Measurements from ENCODE around the gene HORMAD2.
A peak's percentile ranks its signal among the peaks of the same experiment; 100 is the strongest.

HORMAD2 gene

DNA sequence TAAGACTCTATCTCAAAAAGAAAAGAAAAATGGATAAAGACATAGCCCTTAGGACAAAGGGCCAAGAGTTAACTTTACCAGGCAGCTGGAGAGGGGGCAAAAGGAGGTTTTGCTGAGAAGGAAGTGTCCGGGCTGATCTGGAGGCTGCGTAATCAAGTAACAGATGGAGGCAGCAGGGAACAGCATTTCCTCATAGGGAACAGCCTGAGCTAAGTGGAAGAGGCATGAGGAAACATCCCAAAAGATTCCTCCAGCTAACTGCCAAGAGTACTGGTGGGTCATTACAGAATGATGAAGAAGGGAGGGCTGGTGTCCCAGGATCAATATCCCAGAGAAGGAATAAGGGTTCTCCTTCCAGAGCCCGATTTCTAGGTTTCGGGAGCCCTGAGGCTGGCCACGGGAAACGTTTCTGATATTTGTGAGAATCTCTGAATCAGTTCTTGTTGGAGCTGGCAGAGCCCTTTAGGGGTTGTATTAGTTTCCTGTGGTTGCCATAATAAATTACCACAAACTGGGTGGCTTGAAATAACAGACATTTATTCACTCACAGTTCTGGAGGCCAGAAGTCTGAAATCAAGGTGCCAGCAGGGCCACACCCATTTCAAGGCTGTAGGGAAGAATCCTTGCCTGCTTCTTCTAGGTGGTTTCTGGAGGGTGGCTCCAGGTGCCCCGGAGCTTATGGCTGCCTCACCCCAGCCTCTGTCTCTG, 145.1 kb downstream of the HORMAD2 start:
- no peak for DNase-seq (ENCODE audit: low read depth, low spot score)

DNA sequence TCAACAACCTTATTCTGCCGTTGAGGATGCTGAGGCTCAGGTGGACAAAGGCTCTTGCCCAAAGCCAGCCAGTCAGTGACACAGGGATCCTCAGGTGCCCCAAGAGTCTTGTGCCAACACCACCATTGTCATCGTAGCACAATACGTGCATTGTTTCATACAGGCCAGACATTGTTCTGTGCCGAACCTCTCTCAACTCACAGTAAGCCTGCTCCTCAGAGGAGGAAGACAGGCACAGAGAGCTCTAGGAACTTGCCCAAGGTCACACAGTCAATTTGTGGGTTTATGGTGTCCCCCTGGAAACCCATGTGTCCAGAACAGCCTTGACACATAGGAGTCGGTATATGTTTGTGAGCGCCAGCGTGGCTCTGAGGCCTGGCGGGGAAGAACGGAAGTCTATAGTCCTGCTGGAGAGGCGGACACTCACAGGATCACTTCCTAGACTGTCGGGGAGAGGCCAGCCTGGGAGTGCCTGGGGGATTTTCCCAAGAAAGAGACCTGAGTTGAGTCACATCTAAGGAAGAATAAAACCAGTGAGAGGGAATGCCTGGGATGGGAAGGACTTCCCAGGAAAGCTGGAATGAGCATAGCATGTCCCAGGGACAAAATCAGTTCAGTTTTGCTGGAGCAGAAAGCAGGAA, 146.0 kb downstream of the HORMAD2 start:
- peak; percentile 52 for DNase-seq (ENCODE audit: low read depth, low spot score)

Measured in ELF-1 (cell line).